ENCODE data around the gene LGALS9B.
"Not testable (repeated sequence)": the region's sequence is repeated elsewhere in the genome, so short reads cannot be mapped to it uniquely, and the experiment has no call there.

Gene LGALS9B

DNA sequence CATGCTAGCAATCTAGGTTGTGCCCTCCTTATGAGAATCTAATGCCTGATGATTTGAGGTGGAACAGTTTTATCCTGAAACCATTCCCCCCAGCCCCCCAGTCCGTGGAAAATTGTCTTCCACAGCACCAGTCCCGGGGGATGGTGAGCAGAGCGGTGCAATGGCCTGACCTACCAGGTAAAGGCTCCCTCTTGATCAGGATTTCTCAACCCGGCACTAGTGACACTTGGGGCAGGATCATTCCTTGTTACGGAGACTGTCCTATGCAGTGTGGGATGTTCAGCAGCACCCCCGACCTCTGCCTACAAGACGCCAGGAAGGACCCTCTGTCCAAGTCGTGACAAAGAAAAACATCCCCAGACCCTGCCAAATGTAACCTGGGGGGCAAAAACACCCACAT, 34.0 kb downstream of the LGALS9B start:
- H3K27ac ChIP-seq; H3K4me3 ChIP-seq; DNase-seq (ENCODE audit: low spot score): not testable (repeated sequence)

DNA sequence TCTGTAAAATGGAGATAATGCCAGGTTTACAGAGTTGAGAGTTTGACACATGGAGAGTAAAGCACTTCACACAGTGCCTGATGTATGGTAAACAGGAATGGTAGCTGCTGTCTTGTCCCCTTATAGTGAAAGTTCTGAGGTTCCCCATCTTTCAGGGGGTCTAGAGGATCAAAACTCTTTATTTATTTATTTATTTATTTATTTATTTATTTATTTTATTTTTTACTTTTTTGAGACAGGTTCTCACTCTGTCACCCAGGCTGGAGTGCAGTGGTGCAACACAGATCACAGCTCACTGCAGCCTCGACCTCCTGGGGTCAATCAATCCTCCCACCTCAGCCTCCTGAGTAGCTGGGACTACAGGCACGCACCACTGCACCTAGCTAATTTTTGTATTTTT, 40.1 kb downstream of the LGALS9B start:
- not testable (repeated sequence) for H3K4me3 ChIP-seq; H3K27ac ChIP-seq; DNase-seq (ENCODE audit: low spot score)

DNA sequence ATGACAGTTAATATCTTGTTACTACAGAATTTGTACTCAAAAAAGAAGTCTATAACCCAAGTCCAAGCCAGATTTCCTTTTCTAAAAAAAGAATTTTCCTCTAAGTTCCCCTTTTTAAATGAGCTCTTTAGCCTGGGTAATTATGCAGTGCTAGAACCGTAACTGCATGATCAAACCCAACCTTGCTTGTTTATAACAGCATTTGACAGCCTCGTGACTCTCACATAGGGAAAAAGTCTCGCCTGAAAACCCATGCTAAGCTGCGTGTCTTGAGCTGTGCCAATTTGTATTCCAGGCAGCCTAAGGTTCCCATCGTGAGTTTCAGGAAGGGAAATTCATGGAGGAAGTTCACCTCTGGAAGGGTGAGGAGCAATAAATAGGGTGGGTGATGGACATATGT, 44.5 kb downstream of the LGALS9B start:
- DNase-seq (ENCODE audit: low spot score); H3K4me3 ChIP-seq; H3K27ac ChIP-seq: not testable (repeated sequence)

DNA sequence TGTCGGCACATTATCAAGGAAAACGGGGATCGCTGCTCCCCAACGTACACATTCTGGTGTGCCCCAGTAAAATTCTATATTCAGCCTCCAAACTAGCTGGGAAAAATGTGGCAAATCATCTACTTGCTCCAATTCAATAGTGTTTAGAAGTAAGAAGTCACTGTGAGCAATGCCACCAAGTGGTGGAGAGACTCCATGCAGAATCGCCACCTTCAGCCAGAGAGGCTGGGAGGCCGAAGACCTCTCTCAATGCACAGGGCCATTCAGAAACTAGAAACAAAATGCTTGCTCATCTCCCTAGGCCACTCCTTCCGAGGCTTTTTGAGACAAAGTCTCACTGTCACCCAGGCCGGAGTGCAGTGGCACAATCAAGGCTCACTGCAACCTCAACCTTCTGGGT, 48.5 kb downstream of the LGALS9B start:
- not testable (repeated sequence) for DNase-seq (ENCODE audit: low spot score); H3K4me3 ChIP-seq; H3K27ac ChIP-seq

DNA sequence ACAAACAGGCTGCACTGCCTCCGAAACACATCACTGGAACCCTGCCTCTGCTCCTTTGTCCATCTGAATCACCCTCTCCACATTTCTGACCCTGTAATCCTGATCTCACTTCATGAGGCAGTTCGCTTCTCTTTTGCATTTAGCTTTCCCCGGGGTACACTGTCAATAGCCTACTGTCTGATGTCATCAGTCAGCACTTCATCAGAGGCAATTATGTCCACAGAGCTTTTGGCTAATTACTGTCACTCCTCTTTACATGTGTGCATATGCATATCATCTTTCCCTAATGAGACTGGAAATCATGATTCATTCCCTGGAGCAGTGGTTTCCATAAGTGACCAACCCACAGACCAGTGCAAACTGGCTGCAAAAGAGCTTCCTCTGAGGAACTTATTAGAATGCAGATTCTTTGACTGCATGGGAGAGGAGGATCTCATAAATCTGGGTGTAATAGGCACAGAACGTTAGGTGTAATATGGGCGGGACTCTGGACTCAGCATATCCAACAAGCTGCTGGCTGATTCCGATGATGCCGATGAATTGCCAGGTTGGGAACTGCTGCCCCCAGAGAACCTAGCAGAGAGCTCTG, 49.8 kb downstream of the LGALS9B start:
- not testable (repeated sequence) for H3K27ac ChIP-seq; DNase-seq (ENCODE audit: low spot score); H3K4me3 ChIP-seq

DNA sequence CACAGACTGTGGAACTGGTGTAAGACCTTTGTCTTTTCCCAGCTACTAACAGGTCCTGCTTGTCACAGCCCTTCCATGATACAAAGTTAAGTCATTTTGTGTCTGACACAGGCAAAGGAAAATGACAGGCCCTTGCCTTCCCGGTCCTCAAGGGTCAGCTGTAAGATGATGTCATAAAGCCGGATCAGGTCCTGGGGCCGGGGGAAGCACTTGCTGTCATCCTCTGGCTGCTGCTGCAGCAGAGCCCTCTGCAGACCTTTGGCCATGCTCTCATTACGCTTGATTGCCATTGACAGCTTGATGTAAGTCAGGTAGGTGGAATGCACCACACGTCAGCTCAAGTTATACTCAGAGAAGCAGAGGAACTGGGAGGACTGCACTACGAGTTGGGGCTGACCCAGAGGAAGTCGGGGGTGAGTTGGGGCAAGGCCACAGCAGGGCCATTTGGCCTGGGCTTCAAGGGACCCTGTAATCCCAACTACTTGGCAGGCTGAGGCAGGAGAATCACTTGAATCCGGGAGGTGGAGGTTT, 50.9 kb downstream of the LGALS9B start:
- H3K27ac ChIP-seq; H3K4me3 ChIP-seq; DNase-seq (ENCODE audit: low spot score): not testable (repeated sequence)

DNA sequence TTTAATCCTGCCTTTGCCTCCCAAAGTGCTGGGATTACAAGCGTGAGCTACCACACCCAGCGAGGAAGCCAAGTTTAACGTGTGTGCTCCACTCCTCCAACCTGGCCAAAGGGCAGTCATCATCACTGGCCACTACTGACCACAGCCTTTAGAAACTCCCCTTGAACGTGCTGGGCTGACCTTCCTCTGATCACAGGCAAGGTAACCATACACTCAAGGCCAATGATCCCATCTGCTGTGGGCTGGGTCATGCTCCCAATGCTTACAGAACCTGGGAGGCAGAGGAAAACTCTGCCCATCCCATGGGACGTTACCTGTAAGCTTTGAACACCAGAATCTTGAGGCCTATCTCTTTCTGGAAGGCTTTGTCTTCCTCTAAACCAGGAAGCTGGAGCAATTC, 51.9 kb downstream of the LGALS9B start:
- not testable (repeated sequence) for H3K27ac ChIP-seq; DNase-seq (ENCODE audit: low spot score); H3K4me3 ChIP-seq

DNA sequence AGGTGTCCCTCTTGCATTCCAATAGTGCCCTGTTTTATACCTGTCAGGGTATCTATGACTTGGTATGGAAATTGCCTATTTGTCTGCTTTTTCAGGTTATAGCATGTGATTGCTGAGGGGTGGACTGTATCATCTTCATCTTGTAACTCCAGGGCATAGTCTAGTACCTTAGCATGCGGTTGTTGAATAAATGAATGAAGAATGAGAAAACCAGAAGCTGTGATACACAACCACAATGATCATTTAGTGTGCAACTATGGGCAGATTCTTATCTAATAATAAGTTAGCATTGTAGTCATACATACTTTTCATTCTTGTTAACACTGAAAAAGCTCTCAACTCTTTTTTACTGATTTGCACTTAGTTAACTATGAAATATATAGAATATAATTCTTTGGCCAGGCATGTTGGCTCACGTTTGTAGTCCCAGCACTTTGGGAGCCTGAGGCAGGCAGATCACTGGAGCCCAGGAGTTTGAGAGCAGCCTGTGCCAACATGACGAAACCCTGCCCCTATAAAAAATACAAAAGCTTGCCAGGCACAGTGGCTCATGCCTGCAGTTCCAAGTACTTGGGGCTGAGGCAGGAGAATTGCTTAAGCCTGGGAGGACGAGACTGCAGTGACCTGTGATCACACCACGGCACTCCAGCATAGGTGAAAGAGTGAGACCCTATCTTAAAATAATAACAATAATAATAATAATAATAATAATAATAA, 65.9 kb downstream of the LGALS9B start:
- not testable (repeated sequence) for DNase-seq (ENCODE audit: low spot score); H3K27ac ChIP-seq; H3K4me3 ChIP-seq

DNA sequence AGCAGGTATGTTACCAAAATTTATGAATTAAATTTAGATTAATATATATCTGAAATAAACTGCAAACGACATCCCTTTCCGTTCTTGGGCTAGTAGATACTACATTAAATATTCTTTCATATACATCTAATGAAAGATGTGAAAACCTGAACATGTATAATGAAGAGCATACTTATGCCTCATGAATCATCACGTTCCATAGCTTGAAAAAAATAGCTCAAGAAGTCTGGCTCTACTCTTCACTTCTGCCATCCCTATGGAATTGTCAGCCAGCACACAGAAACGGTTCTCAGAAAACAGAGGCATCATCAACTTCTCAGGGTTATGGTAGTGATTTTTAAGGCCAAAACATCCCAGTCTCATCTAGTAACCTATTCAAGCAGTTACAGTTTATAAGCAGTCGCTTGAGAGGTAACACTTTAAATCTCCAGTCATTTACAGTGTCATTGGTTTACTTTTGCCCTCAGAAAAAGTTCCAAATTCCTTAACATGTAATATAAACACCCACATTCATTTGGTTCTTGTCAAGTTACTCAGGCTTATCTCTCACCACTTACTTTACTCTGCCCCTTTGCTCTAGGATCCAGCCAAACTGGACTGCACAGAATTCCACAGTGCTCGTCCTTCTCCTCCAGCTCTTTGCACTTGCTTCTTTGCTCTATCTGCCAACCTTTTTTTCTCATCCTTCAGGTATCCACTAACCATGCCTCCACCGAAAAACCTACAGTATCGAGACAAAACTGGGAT, 66.6 kb downstream of the LGALS9B start:
- H3K27ac ChIP-seq; DNase-seq (ENCODE audit: low spot score): not testable (repeated sequence)

More for the DNA sequence above, 66.6 kb downstream of the LGALS9B start:
- not testable (repeated sequence) for H3K4me3 ChIP-seq
